SK-N-SH (cell line): ENCODE data around the gene TMEM106B. TPM values are rescaled to one million over a fixed set of nuclear protein-coding genes. Genes with fewer than 3 reads are reported as not detected.

Experiments used
- CTCF ChIA-PET: fragments of 300-600, 350-600 bp; formaldehyde crosslinking; extraction: SDS; loops from one replicate; lab custom pipeline; 2021; lab: Yijun Ruan, JAX
- POLR2A ChIA-PET: fragments of 350-600 bp; sonication (Branson Sonifier 250); formaldehyde crosslinking; extraction: SDS; loops from one replicate; lab custom pipeline; 2020; ENCODE audit warnings: antibody characterized with exemption, inconsistent platforms; lab: Yijun Ruan, JAX
- DNase-seq: peaks from one replicate; pipeline ENCODE4 v3.0.0; 2012
- H2AFZ ChIP-seq: fragments of 200-600 bp; sonication (generic); 2 replicates; pipeline ENCODE4 v1.8.1; 2016; ENCODE audit warnings: antibody characterized with exemption, mild to moderate bottlenecking, low read depth
- H3F3A ChIP-seq: fragments of 200-600 bp; sonication (generic); replicated peaks from 2 replicates; pipeline ENCODE3; 2016; ENCODE audit warnings: antibody characterized with exemption, mild to moderate bottlenecking; ENCODE audit not compliant: insufficient read depth
- H3K27ac ChIP-seq, 2 experiments: fragments of 200-500 bp in 1 of 2; fragments of 200-600 bp in 1 of 2; sonication (Bioruptor generic) in 1 of 2; sonication (generic), shearing (Covaris generic) in 1 of 2; 2 replicates each; pipeline versions ENCODE4 v1.5.1 to v1.6.1; 2014 to 2016; ENCODE audit warnings: low read depth in 2 of 2, inconsistent platforms in 1 of 2, low read length in 1 of 2, mild to moderate bottlenecking in 1 of 2, mixed read lengths in 1 of 2
- H3K27me3 ChIP-seq: fragments of 200-600 bp; sonication (generic), shearing (Covaris generic); 2 replicates; pipeline ENCODE4 v1.6.1; 2016; ENCODE audit warnings: mixed run types; ENCODE audit not compliant: insufficient read depth
- H3K36me3 ChIP-seq, 2 experiments: fragments of 200-500 bp in 1 of 2; fragments of 200-600 bp in 1 of 2; sonication (Bioruptor generic) in 1 of 2; sonication (generic) in 1 of 2; replicated peaks in 1 of 2; 2 replicates each; pipeline versions ENCODE3 to v1.5.1; 2014 to 2016; ENCODE audit warnings: low read length in 1 of 2, mild to moderate bottlenecking in 1 of 2; ENCODE audit not compliant: insufficient read depth in 2 of 2, control insufficient read depth in 1 of 2
- H3K4me1 ChIP-seq, 2 experiments: fragments of 200-500 bp in 1 of 2; fragments of 200-600 bp in 1 of 2; sonication (Bioruptor generic) in 1 of 2; sonication (generic), shearing (Covaris generic) in 1 of 2; 2 replicates each; pipeline versions ENCODE4 v1.5.1 to v1.6.1; 2014 to 2016; ENCODE audit warnings: low read depth in 1 of 2, low read length in 1 of 2, mixed run types in 1 of 2; ENCODE audit not compliant: insufficient read depth in 2 of 2, control insufficient read depth in 1 of 2
- H3K4me2 ChIP-seq: fragments of 200-600 bp; sonication (generic), shearing (Covaris generic); 2 replicates; pipeline ENCODE4 v1.6.1; 2017; ENCODE audit warnings: mixed run types
- H3K4me3 ChIP-seq, 2 experiments: fragments of 200-500 bp in 1 of 2; fragments of 200-600 bp in 1 of 2; sonication (Bioruptor generic) in 1 of 2; sonication (generic), shearing (Covaris generic) in 1 of 2; 2 replicates each; pipeline versions ENCODE4 v1.5.1 to v1.8.1; 2014 to 2016; ENCODE audit warnings: low read depth in 2 of 2, inconsistent platforms in 1 of 2, low read length in 1 of 2, mild to moderate bottlenecking in 1 of 2, mixed read lengths in 1 of 2, moderate library complexity in 1 of 2
- H3K79me2 ChIP-seq: fragments of 200-600 bp; sonication (generic); 2 replicates; pipeline ENCODE4 v1.8.1; 2017; ENCODE audit warnings: mild to moderate bottlenecking; ENCODE audit not compliant: insufficient read depth
- H3K9ac ChIP-seq: fragments of 200-600 bp; sonication (generic); 2 replicates; pipeline ENCODE4 v1.6.1; 2017; ENCODE audit warnings: mixed run types
- H3K9me2 ChIP-seq: fragments of 200-600 bp; sonication (generic); 2 replicates; pipeline ENCODE4 v1.6.1; 2017; ENCODE audit warnings: mixed run types
- H3K9me3 ChIP-seq: fragments of 200-600 bp; sonication (generic); 2 replicates; pipeline ENCODE4 v1.6.1; 2017; ENCODE audit warnings: mixed run types, mild to moderate bottlenecking, moderate library complexity
- H4K20me1 ChIP-seq: fragments of 200-600 bp; sonication (generic); 2 replicates; pipeline ENCODE4 v1.6.1; 2017; ENCODE audit warnings: mild to moderate bottlenecking, mixed run types; ENCODE audit not compliant: insufficient read depth
- FOXJ3 ChIP-seq: sonication (generic); formaldehyde crosslinking; IDR thresholded peaks from 2 replicates; pipeline ENCODE4 v1.5.1; 2020; ENCODE audit warnings: mild to moderate bottlenecking, missing genetic modification reagents
- FOXM1 ChIP-seq: IDR thresholded peaks from 2 replicates; pipeline ENCODE4 v1.4.0; 2012; ENCODE audit warnings: low read depth, mild to moderate bottlenecking
- GABPA ChIP-seq: IDR thresholded peaks from 2 replicates; pipeline ENCODE4 v1.4.0; 2012; ENCODE audit warnings: low read depth, mild to moderate bottlenecking
- GATA2 ChIP-seq: sonication (generic); formaldehyde crosslinking; IDR thresholded peaks from 2 replicates; pipeline ENCODE4 v1.5.0; 2020; ENCODE audit warnings: mild to moderate bottlenecking, missing genetic modification reagents
- NRF1 ChIP-seq: IDR thresholded peaks from 2 replicates; pipeline ENCODE4 v1.6.1; 2012; ENCODE audit warnings: low read depth, mild to moderate bottlenecking, low read length
- PBX3 ChIP-seq: IDR thresholded peaks from 2 replicates; pipeline ENCODE4; 2012
- RFX5 ChIP-seq: IDR thresholded peaks from 2 replicates; pipeline ENCODE4 v1.6.1; 2012; ENCODE audit warnings: mild to moderate bottlenecking, improper control_type of control experiment, low read length
- RXRA ChIP-seq: IDR thresholded peaks from 2 replicates; pipeline ENCODE4 v1.4.0; 2012; ENCODE audit warnings: low read depth, mild to moderate bottlenecking, borderline replicate concordance
- TCF12 ChIP-seq: IDR thresholded peaks from 2 replicates; pipeline ENCODE4 v1.4.0; 2012
- TEAD4 ChIP-seq: IDR thresholded peaks from 2 replicates; pipeline ENCODE4 v1.4.0; 2012; ENCODE audit warnings: mild to moderate bottlenecking, borderline replicate concordance; ENCODE audit not compliant: insufficient read depth
- USF1 ChIP-seq: IDR thresholded peaks from 2 replicates; pipeline ENCODE4 v1.4.0; 2012; ENCODE audit warnings: low read depth, borderline replicate concordance
- YY1 ChIP-seq: IDR thresholded peaks from 2 replicates; pipeline ENCODE4 v1.4.0; 2012; ENCODE audit warnings: low read depth, mild to moderate bottlenecking
- ZBTB33 ChIP-seq: IDR thresholded peaks from 2 replicates; pipeline ENCODE4 v1.4.0; 2012; ENCODE audit warnings: low read depth, borderline replicate concordance
- WGBS: methylation state at CpG from one replicate; pipeline ENCODE4 v1.1.6; 2017; ENCODE audit warnings: low lambda C conversion rate; 5-methylcytosine and 5-hydroxymethylcytosine counted together
- polyA plus RNA-seq, 3 experiments: library from polyadenylated mRNA; depleted of rRNA; stranded (reverse); fragments of >200 nt; gene quantifications; 2 replicates each; pipeline ENCODE4 v1.2.3, GENCODE V29; 2012

TMEM106B gene
- polyA plus RNA-seq, 1 of the 3 experiments (the other 2 are of a cell fraction), result 20.4 TPM

DNA sequence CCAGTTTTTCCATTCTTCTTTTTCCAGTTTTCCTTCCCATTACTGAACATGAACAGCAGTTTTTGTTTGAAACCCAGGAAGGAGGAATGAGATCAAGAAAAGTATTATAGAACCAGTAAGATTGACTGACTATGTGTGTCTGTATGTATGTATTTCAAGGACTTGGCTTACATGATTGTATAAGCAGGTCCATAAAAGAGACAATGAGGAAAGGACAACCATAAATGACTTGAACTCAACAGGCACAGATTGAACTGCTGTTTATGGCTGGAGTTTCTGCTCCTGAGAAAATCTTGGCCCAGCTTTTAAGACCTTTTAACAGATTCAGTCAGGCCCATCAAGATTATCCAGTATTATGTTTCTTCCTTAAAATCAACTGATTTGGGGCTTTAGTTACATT lies 39.1 kb downstream of the TMEM106B start:
- ChIA-PET CTCF (no interaction called here), POLR2A (no interaction called here)
- H3K36me3 ChIP-seq, result no peaks in the 10 kb centered on the region
- no peak overlapping the region for H3K9ac ChIP-seq
- no peaks in the 10 kb centered on the region for H3K9me2 ChIP-seq
- no peaks in the 10 kb centered on the region for H3K27me3 ChIP-seq
- TF ChIP-seq RXRA (no peak), ZBTB33 (no peak), USF1 (no peak), RFX5 (no peak), NRF1 (no peak)
- no peak overlapping the region for H3K4me3 ChIP-seq
- H3K27ac ChIP-seq, result no peak overlapping the region
- DNase-seq, result no peak
- no peaks in the 10 kb centered on the region for H3F3A ChIP-seq
- H3K4me1 ChIP-seq, result no peaks in the 10 kb centered on the region
- no peak overlapping the region for H2AFZ ChIP-seq
- H3K4me2 ChIP-seq, result no peak overlapping the region
- H4K20me1 ChIP-seq, result no peaks in the 10 kb centered on the region
- H3K9me3 ChIP-seq, result no peaks in the 10 kb centered on the region
- H3K79me2 ChIP-seq, result no peaks in the 10 kb centered on the region

- H3K36me3 ChIP-seq, result no peaks in the 10 kb centered on the region
- H3K4me2 ChIP-seq, result no peak overlapping the region
- no peaks in the 10 kb centered on the region for H3K27me3 ChIP-seq
- H3K4me1 ChIP-seq, result no peaks in the 10 kb centered on the region
- POLR2A ChIA-PET, result no interaction called here
- TF ChIP-seq PBX3, result no peak
- no peak for TF ChIP-seq TEAD4
- no peak for TF ChIP-seq GATA2 (CRISPR knock-in tag)
- TF ChIP-seq TCF12, result no peak
- no peak for TF ChIP-seq FOXM1
- TF ChIP-seq GABPA, result no peak
- TF ChIP-seq YY1, result no peak
- no peak for TF ChIP-seq FOXJ3 (CRISPR knock-in tag)
- H3K9me2 ChIP-seq, result no peaks in the 10 kb centered on the region
- H2AFZ ChIP-seq, result no peak overlapping the region
- no peak overlapping the region for H3K9ac ChIP-seq
- H3K79me2 ChIP-seq, result no peaks in the 10 kb centered on the region
- no peak overlapping the region for H3K27ac ChIP-seq
- H3K9me3 ChIP-seq, result no peaks in the 10 kb centered on the region
- no peak overlapping the region for H3K4me3 ChIP-seq
- WGBS, result 61% methylated on average over 2 of the region's 2 CpGs
- no peaks in the 10 kb centered on the region for H3F3A ChIP-seq
- CTCF ChIA-PET, result interaction anchor here (0.7 to 1.6 kb wide), 4 partner anchors 9 to 103 kb away, joined by 3 to 4 read pairs (median 3); no protein-coding TSS in a partner anchor
- no peaks in the 10 kb centered on the region for H4K20me1 ChIP-seq
- DNase-seq, result no peak
These were observed 45.0 kb downstream of the TMEM106B start for GRCh38 chr7:12256090-12256489.
